GM12865 (cell line): ENCODE data around the gene ELF5.

Experiments
- DNase-seq: peaks from one replicate; pipeline ENCODE4 v3.0.0; 2010; ENCODE audit warnings: low read depth
- H3K4me3 ChIP-seq: 2 replicates; pipeline ENCODE4 v1.5.1; 2011; ENCODE audit warnings: mild to moderate bottlenecking, low read depth, low read length, control low read depth
- CTCF ChIP-seq: IDR thresholded peaks from 2 replicates; pipeline ENCODE4 v1.5.1; 2011; ENCODE audit warnings: low read length, control low read depth, low read depth, inconsistent platforms; ENCODE audit not compliant: insufficient read depth; ENCODE audit errors: missing control alignments

Gene ELF5

GRCh38 chr11:34449013-34449412 lies 64.6 kb downstream of the ELF5 start:
- no peak overlapping the region for H3K4me3 ChIP-seq
- no peak for TF ChIP-seq CTCF
- peak; percentile 15 for DNase-seq

- TF ChIP-seq CTCF, result no peak
- no peak for DNase-seq
- H3K4me3 ChIP-seq, result no peak overlapping the region
These were observed 65.2 kb downstream of the ELF5 start for GRCh38 chr11:34448223-34448994.

- no peak for DNase-seq
- TF ChIP-seq CTCF, result no peak
- no peak overlapping the region for H3K4me3 ChIP-seq
These were observed 66.5 kb downstream of the ELF5 start for GRCh38 chr11:34447044-34447443.

- no peak for DNase-seq
- H3K4me3 ChIP-seq, result no peak overlapping the region
- no peak for TF ChIP-seq CTCF
These were observed 67.2 kb downstream of the ELF5 start for GRCh38 chr11:34446386-34446785.

GRCh38 chr11:34445956-34446355 lies 67.6 kb downstream of the ELF5 start:
- no peak for TF ChIP-seq CTCF

GRCh38 chr11:34444428-34444827 lies 69.2 kb downstream of the ELF5 start:
- no peak for TF ChIP-seq CTCF
- no peak overlapping the region for H3K4me3 ChIP-seq
- no peak for DNase-seq

More at GRCh38 chr11:34445956-34446355, 67.6 kb downstream of the ELF5 start:
- H3K4me3 ChIP-seq, result no peak overlapping the region
- DNase-seq, result no peak

GRCh38 chr11:34443136-34443535 lies 70.5 kb downstream of the ELF5 start:
- no peak for TF ChIP-seq CTCF
- no peak overlapping the region for H3K4me3 ChIP-seq
- DNase-seq, result no peak
